ENCODE results near the gene MBLAC2. TPM values are rescaled to one million over a fixed set of nuclear protein-coding genes. Genes with fewer than 3 reads are reported as not detected.

Gene MBLAC2
- total RNA-seq, 1 donor from 2014 or later, result 7.3 TPM

- Mint-ChIP-seq H3K4me1 (no peaks in the 10 kb centered on the region), H3K36me3 (ENCODE audit: low read depth) (no peaks in the 10 kb centered on the region), H3K4me3 (no peak overlapping the region), H3K27me3 (no peaks in the 10 kb centered on the region), H3K27ac (no peak overlapping the region), H3K9me3 (peaks cover under 1% of the 10 kb centered on the region)
- DNase-seq (no peak), ATAC-seq (ENCODE audit: low read depth) (no peak)
- CTCF ChIA-PET, result no interaction called here
- no peak for TF ChIP-seq CTCF (IDR thresholded peaks at IDR 0.05)
- intact Hi-C loops (cut with micrococcal nuclease), result no loop called here
- POLR2A ChIA-PET, result no interaction called here
These were observed 14.2 kb upstream of the MBLAC2 start for GRCh38 chr5:90488791-90489190.

- CTCF ChIA-PET, result interaction anchor here (1.6 kb wide), 1 partner anchor 45 kb away, joined by 4 read pairs; the partner anchor contains the start of gene LYSMD3
- no peak for TF ChIP-seq CTCF (IDR thresholded peaks at IDR 0.05)
These were observed 10.0 kb upstream of the MBLAC2 start for GRCh38 chr5:90484540-90484939.

GRCh38 chr5:90483206-90483605 is 8.6 kb upstream of the MBLAC2 start:
- no peak for TF ChIP-seq CTCF (IDR thresholded peaks at IDR 0.05)
- ATAC-seq (ENCODE audit: low read depth), result no peak
- ChIA-PET POLR2A (no interaction called here), CTCF (interaction anchor here (1.6 kb wide), 1 partner anchor 47 kb away, joined by 4 read pairs; the partner anchor contains the start of gene LYSMD3)
- no peaks in the 10 kb centered on the region for H3K9me3 Mint-ChIP-seq
- H3K27me3 Mint-ChIP-seq, result no peaks in the 10 kb centered on the region
- H3K36me3 Mint-ChIP-seq (ENCODE audit: low read depth), result no peaks in the 10 kb centered on the region
- no peak for DNase-seq
- H3K4me1 Mint-ChIP-seq, result no peaks in the 10 kb centered on the region
- H3K4me3 Mint-ChIP-seq, result no peak overlapping the region
- intact Hi-C loops (cut with micrococcal nuclease), result no loop called here
- no peak overlapping the region for H3K27ac Mint-ChIP-seq

More at GRCh38 chr5:90484540-90484939, 10.0 kb upstream of the MBLAC2 start:
- H3K27ac Mint-ChIP-seq, result no peak overlapping the region
- no peak overlapping the region for H3K4me3 Mint-ChIP-seq
- ATAC-seq (ENCODE audit: low read depth) (no peak), DNase-seq (no peak)
- intact Hi-C loops (cut with micrococcal nuclease), result no loop called here
- POLR2A ChIA-PET, result no interaction called here
- no peaks in the 10 kb centered on the region for H3K27me3 Mint-ChIP-seq
- no peaks in the 10 kb centered on the region for H3K9me3 Mint-ChIP-seq
- no peaks in the 10 kb centered on the region for H3K4me1 Mint-ChIP-seq
- H3K36me3 Mint-ChIP-seq (ENCODE audit: low read depth), result no peaks in the 10 kb centered on the region

GRCh38 chr5:90480699-90481098 is 6.1 kb upstream of the MBLAC2 start:
- H3K4me1 Mint-ChIP-seq, result no peaks in the 10 kb centered on the region
- no peak overlapping the region for H3K27ac Mint-ChIP-seq
- no peaks in the 10 kb centered on the region for H3K9me3 Mint-ChIP-seq
- ChIA-PET POLR2A (no interaction called here), CTCF (no interaction called here)
- no peak for TF ChIP-seq CTCF (IDR thresholded peaks at IDR 0.05)
- no peak overlapping the region for H3K4me3 Mint-ChIP-seq
- H3K27me3 Mint-ChIP-seq, result no peaks in the 10 kb centered on the region
- intact Hi-C loops (cut with micrococcal nuclease), result no loop called here
- ATAC-seq (ENCODE audit: low read depth) (no peak), DNase-seq (no peak)
- no peaks in the 10 kb centered on the region for H3K36me3 Mint-ChIP-seq (ENCODE audit: low read depth)

- ChIA-PET CTCF (interaction anchor here (1.2 kb wide), 1 partner anchor 12 kb away, joined by 3 read pairs; no protein-coding TSS in a partner anchor), POLR2A (no interaction called here)
- DNase-seq (no peak), ATAC-seq (ENCODE audit: low read depth) (no peak)
- no peak for TF ChIP-seq CTCF (IDR thresholded peaks at IDR 0.05)
- Mint-ChIP-seq H3K36me3 (ENCODE audit: low read depth) (no peaks in the 10 kb centered on the region), H3K4me1 (peaks cover 7% of the 10 kb centered on the region), H3K9me3 (no peaks in the 10 kb centered on the region), H3K27ac (no peak overlapping the region), H3K27me3 (no peaks in the 10 kb centered on the region), H3K4me3 (no peak overlapping the region)
- intact Hi-C loops (cut with micrococcal nuclease), result no loop called here
These were observed 5.2 kb upstream of the MBLAC2 start for GRCh38 chr5:90479611-90480385.
